DMS114 treated with DMSO at 0.1 percent for 48 hours (cell line): ENCODE results near the gene ADI1.
"Not testable (repeated sequence)": the region's sequence is repeated elsewhere in the genome, so short reads cannot be mapped to it uniquely, and the experiment has no call there.

Source experiments
- DNase-seq: peaks from one replicate; lab custom pipeline; 2025; ENCODE audit not compliant: unreplicated experiment; lab: John Stamatoyannopoulos, UW

ADI1 gene

DNA sequence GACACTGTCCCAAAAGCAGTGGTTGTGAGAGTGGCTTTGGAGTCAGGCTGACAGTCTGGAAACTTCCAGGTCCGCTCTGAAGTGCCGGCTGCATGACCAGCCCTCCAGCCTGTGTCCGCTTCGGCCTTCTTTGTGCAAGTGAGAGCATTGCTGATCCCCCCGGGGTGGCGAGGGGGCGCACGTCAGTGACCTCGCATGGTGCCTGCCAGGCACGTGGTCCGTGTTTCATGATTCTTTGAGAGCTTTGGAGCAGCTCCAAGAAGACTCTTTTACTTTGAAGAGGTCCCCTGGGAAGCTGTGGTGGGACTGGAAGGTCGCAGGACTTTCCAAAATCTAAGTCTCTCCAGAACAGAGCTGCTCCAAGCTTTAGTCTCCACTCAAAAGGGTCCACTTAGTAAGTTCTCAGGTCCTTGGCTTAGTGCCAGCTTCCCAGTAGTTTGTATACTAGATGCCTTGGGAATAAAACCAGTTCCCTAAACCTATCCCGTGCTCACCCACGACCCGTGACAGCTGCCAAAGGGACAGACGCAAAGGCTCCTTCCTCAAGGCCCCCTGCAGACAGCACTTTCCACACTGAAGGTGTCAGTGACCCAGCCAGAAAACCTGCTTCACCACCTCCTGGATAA lies 68.8 kb downstream of the ADI1 start:
- DNase-seq: no peak

DNA sequence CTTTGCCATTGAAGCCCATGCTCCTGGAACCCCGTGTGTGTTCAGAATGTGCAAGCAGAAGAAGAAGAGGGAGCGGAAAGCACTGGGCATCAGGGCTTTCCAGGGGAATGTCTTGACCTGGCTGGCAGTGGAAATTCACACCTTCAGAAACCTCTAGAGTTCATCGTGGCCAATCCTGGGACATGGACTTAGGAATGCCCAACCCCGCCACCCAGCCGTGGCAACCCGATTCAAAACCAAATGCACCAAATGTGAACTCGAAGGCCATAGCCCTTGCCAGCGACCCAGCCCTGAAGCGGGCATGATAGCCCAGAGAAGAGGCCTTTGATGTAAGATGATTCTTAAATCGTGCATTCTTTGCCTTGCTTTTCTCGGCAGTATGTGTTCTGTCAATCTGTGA lies 69.4 kb downstream of the ADI1 start:
- no peak for DNase-seq

DNA sequence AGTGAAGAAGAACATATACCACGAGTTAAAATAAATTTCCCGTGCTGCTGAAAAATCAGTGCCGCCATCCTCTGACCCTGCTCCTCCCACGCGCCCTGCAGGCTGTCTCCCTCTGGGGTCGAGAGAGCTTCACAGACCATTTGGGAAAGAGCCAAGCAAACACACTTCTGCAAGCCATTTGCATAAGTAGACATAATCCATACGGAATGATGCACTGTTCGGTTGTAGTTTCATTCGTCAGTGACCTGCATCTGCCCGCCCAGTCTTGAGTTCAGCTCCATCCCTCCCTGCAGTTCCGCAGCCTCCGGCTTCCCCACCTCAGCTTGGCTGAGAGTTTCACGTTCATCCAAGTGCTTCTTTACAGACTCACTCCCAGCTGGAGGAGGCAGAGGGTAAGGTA lies 70.2 kb downstream of the ADI1 start:
- DNase-seq: no peak

DNA sequence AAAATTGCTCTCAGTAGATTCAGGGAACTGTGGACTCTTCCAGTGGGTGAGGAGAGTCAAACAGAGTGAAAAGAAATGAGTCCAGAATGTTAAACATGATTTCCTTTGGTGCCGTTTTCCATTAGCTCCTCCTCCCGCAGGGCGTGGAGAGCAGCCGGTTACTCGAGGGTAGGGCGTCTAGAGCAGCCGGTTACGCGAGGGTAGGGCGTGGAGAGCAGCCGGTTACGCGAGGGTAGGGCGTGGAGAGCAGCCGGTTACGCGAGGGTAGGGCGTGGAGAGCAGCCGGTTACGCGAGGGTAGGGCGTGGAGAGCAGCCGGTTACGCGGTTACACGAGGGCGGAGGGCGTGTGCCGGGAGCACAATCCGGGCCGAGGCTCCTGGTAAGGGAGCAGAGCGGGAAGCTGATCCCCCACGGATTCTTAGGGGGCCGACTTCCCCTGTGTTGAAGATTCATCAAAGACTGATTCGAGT lies 70.9 kb downstream of the ADI1 start:
- DNase-seq: not testable (repeated sequence)

DNA sequence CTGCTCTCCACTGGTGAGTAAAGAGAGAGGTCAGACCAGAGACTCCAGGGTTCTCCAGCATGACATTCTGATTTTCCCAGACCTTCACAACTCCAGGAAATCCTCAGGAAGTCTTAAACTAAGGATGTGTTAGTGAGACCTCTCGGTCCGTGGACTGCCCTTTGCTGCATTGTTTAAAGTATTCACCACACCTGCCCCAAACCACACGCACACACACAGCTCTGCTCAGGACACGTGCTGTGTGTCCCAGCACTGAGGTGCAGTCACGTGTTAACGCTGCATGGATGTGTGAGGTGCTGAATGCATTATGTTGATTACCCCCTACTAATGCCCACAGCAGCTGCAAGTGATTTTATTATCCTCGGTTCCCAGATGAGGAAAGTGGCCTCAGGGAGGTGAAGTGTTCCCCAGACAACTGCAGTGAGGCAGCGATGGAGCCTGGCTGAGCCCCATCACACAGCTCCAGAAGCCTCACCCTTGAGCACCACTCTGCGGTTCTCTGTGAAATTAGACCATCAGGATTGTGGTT lies 71.5 kb downstream of the ADI1 start:
- no peak for DNase-seq
